Astrocyte (in vitro differentiated cells and primary cell): Measurements from ENCODE around the gene SPTB. TPM values are rescaled to one million over a fixed set of nuclear protein-coding genes. Genes with fewer than 3 reads are reported as not detected.
A peak's percentile ranks its signal among the peaks of the same experiment; 100 is the strongest.

Experiments used
- DNase-seq: peaks from one replicate; pipeline ENCODE4 v3.0.0-alpha.2; 2010; ENCODE audit warnings: low read depth
- FAIRE-seq: peaks from 2 replicates; lab custom pipeline; 2011; peaks lifted over from hg19 to GRCh38; lab: Jason Lieb, UNC
- H2AFZ ChIP-seq: 2 replicates; pipeline ENCODE4 v1.6.0; 2012; ENCODE audit warnings: low read depth, low read length, inconsistent platforms
- H3K27ac ChIP-seq: 2 replicates; pipeline ENCODE4 v1.5.1; 2011; ENCODE audit warnings: low read depth, low read length, inconsistent platforms
- H3K27me3 ChIP-seq: 2 replicates; pipeline ENCODE4 v1.6.0; 2011; ENCODE audit warnings: low read length, inconsistent platforms; ENCODE audit not compliant: insufficient read depth
- H3K36me3 ChIP-seq: 2 replicates; pipeline ENCODE4 v1.5.1; 2011; ENCODE audit warnings: low read length, inconsistent platforms; ENCODE audit not compliant: insufficient read depth
- H3K4me1 ChIP-seq: 2 replicates; pipeline ENCODE4 v1.5.1; 2011; ENCODE audit warnings: low read length, inconsistent platforms; ENCODE audit not compliant: insufficient read depth
- H3K4me2 ChIP-seq: 2 replicates; pipeline ENCODE4 v1.6.0; 2012; ENCODE audit warnings: low read length, inconsistent platforms
- H3K4me3 ChIP-seq: 2 replicates; pipeline ENCODE4 v1.5.1; 2011; ENCODE audit warnings: low read depth, mild to moderate bottlenecking, low read length, inconsistent platforms; ENCODE audit not compliant: insufficient read depth
- H3K79me2 ChIP-seq: 2 replicates; pipeline ENCODE4 v1.6.0; 2012; ENCODE audit warnings: mild to moderate bottlenecking, low read length, inconsistent platforms; ENCODE audit not compliant: insufficient read depth
- H3K9ac ChIP-seq: 2 replicates; pipeline ENCODE4 v1.6.0; 2012; ENCODE audit warnings: mild to moderate bottlenecking, low read length, inconsistent platforms
- H3K9me3 ChIP-seq: 2 replicates; pipeline ENCODE4 v1.5.1; 2012; ENCODE audit warnings: low read depth, mild to moderate bottlenecking, low read length, inconsistent platforms; ENCODE audit not compliant: insufficient read depth
- H4K20me1 ChIP-seq: 2 replicates; pipeline ENCODE4 v1.6.0; 2012; ENCODE audit warnings: low read length, inconsistent platforms; ENCODE audit not compliant: insufficient read depth
- H3K27ac Mint-ChIP-seq: one replicate; pipeline ENCODE4 v1.8.0; 2021; ENCODE audit warnings: mild to moderate bottlenecking, mixed read lengths; ENCODE audit not compliant: unreplicated experiment
- H3K27me3 Mint-ChIP-seq: one replicate; pipeline ENCODE4 v1.8.0; 2021; ENCODE audit warnings: low read depth, mixed read lengths; ENCODE audit not compliant: unreplicated experiment
- H3K36me3 Mint-ChIP-seq: one replicate; pipeline ENCODE4 v1.8.0; 2021; ENCODE audit warnings: low read depth, mixed read lengths; ENCODE audit not compliant: unreplicated experiment
- H3K4me1 Mint-ChIP-seq: one replicate; pipeline ENCODE4 v1.8.0; 2021; ENCODE audit warnings: low read depth, mixed read lengths; ENCODE audit not compliant: unreplicated experiment
- H3K4me3 Mint-ChIP-seq: one replicate; pipeline ENCODE4 v1.8.0; 2021; ENCODE audit warnings: mild to moderate bottlenecking, moderate library complexity, mixed read lengths; ENCODE audit not compliant: unreplicated experiment
- H3K9me3 Mint-ChIP-seq: one replicate; pipeline ENCODE4 v1.8.0; 2021; ENCODE audit warnings: mild to moderate bottlenecking, mixed read lengths; ENCODE audit not compliant: unreplicated experiment
- EZH2 ChIP-seq: IDR thresholded peaks from 2 replicates; pipeline ENCODE4 v1.6.1; 2012; ENCODE audit warnings: mild to moderate bottlenecking, low read length, inconsistent platforms; ENCODE audit not compliant: insufficient read depth
- total RNA-seq: library from RNA; stranded (reverse); gene quantifications from 2 replicates; pipeline ENCODE4 v1.2.1, GENCODE V29; 2021
- TF ChIP-seq, protein P1 (sequence below): IDR thresholded peaks from 2 replicates; pipeline ENCODE4 v1.5.1; 2011; ENCODE audit warnings: low read depth, mild to moderate bottlenecking, inconsistent platforms, low read length, moderate library complexity; ENCODE audit not compliant: insufficient read depth

SPTB gene
- total RNA-seq, 1 donor from 2014 or later: 0.32 TPM

- peak overlapping the region; percentile 60 for H3K27ac ChIP-seq
- H3K4me1 Mint-ChIP-seq: peaks cover 57% of the 10 kb centered on the region
Measured at GRCh38 chr14:64705381-64706118, 174.2 kb downstream of the SPTB start.

DNA sequence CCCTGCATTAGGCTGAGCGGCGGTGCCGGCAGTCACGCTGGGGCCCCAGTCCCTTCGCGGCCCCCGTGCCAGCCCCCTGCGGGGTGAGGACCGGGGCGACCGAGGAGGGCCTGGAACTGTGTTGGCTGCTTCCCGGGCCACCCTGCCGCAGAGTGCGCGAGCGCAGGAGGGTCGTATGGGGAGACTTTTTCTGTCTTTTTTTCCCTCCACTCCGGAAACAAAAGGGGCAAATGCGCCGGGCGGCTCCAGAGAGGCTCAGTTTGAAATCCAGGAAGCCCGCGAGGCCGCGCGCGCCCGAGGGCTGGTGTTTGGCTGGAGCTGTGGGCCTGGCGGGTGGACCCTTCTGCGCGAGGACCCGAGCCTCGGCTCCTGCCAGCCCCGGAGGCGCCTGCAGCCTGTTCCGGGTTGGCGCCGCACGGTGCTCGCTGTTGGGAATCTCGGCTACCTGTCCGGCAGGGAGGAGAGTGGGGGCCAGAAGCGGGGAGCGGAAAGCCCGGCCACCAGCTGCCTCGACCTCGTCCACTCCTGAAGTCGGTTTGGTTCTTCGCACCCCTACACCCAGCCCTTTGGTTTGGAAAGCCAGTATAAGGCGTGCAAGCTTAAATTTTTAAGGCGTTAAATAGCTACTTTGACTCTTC is 174.8 kb downstream of the SPTB start:
- FAIRE-seq: no peak
- no peaks in the 10 kb centered on the region for H3K27me3 Mint-ChIP-seq
- H3K27ac ChIP-seq: peak overlapping the region; percentile 60

More at GRCh38 chr14:64705381-64706118, 174.2 kb downstream of the SPTB start:
- Histone ChIP-seq H3K9ac (peak overlapping the region; percentile 87), H4K20me1 (peaks cover 35% of the 10 kb centered on the region), H3K4me1 (peaks cover 50% of the 10 kb centered on the region), H3K27me3 (peaks cover 16% of the 10 kb centered on the region), H3K79me2 (peaks cover 60% of the 10 kb centered on the region), H3K4me2 (peak overlapping the region; percentile 89), H2AFZ (peak overlapping the region; percentile 48), H3K9me3 (no peaks in the 10 kb centered on the region), H3K4me3 (peak overlapping the region; percentile 76), H3K36me3 (no peaks in the 10 kb centered on the region)
- FAIRE-seq (no peak), DNase-seq (no peak)
- TF ChIP-seq, protein P1, sequence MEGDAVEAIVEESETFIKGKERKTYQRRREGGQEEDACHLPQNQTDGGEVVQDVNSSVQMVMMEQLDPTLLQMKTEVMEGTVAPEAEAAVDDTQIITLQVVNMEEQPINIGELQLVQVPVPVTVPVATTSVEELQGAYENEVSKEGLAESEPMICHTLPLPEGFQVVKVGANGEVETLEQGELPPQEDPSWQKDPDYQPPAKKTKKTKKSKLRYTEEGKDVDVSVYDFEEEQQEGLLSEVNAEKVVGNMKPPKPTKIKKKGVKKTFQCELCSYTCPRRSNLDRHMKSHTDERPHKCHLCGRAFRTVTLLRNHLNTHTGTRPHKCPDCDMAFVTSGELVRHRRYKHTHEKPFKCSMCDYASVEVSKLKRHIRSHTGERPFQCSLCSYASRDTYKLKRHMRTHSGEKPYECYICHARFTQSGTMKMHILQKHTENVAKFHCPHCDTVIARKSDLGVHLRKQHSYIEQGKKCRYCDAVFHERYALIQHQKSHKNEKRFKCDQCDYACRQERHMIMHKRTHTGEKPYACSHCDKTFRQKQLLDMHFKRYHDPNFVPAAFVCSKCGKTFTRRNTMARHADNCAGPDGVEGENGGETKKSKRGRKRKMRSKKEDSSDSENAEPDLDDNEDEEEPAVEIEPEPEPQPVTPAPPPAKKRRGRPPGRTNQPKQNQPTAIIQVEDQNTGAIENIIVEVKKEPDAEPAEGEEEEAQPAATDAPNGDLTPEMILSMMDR: no peak
- no peak for TF ChIP-seq EZH2
- Mint-ChIP-seq H3K27me3 (no peaks in the 10 kb centered on the region), H3K4me3 (peak overlapping the region; percentile 91), H3K27ac (peak overlapping the region; percentile 81), H3K36me3 (peaks cover 2% of the 10 kb centered on the region), H3K9me3 (no peaks in the 10 kb centered on the region)

More for the DNA sequence above, 174.8 kb downstream of the SPTB start:
- no peak for TF ChIP-seq EZH2
- TF ChIP-seq, protein P1: no peak
- Histone ChIP-seq H2AFZ (peak overlapping the region; percentile 48), H3K27me3 (peaks cover 16% of the 10 kb centered on the region), H3K9me3 (no peaks in the 10 kb centered on the region), H3K4me1 (peaks cover 50% of the 10 kb centered on the region), H3K9ac (peak overlapping the region; percentile 87), H4K20me1 (peaks cover 33% of the 10 kb centered on the region), H3K36me3 (no peaks in the 10 kb centered on the region), H3K79me2 (peaks cover 54% of the 10 kb centered on the region), H3K4me2 (peak overlapping the region; percentile 89), H3K4me3 (peak overlapping the region; percentile 76)
- peaks cover 51% of the 10 kb centered on the region for H3K4me1 Mint-ChIP-seq
- peak overlapping the region; percentile 91 for H3K4me3 Mint-ChIP-seq
- H3K9me3 Mint-ChIP-seq: no peaks in the 10 kb centered on the region
- no peak for DNase-seq
- H3K27ac Mint-ChIP-seq: peak overlapping the region; percentile 81
- no peaks in the 10 kb centered on the region for H3K36me3 Mint-ChIP-seq
